Mammary epithelial cell (primary cell): ENCODE results near the gene CHD1L.

Source experiments
- EZH2 ChIP-seq: IDR thresholded peaks from 2 replicates; pipeline ENCODE4 v1.6.1; 2012; ENCODE audit warnings: low read length, inconsistent platforms, borderline replicate concordance
- TF ChIP-seq, protein P1 (sequence below), 2 donors: IDR thresholded peaks in 1 of 2; conservative IDR thresholded peaks in 1 of 2; 2 replicates each; pipeline ENCODE4 v1.5.1; 2011 to 2012; ENCODE audit warnings: inconsistent platforms in 2 of 2, low read length in 2 of 2, mild to moderate bottlenecking in 2 of 2, control low read depth in 1 of 2, low read depth in 1 of 2; ENCODE audit not compliant: insufficient read depth in 1 of 2; ENCODE audit errors: extremely low read depth in 1 of 2

DNA sequence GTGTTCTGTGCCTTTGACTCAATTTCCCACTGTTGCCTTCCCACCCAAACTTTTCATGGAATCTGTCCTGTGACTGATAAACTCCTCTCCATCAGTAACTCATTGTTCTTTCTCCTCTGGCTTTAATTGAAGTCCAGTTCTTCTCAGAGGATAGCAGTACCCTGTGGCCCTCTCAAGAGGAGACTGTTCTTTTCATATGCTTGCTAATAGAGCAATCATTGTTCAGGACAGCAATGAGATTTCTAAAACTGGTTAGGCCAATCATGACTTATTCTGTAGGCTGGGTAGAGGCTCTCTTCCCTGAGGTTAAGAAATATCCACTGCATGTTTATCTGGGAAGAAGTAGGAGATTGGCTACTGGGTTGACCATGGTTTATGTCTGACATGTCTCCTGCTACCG lies 98.8 kb downstream of the CHD1L start:
- TF ChIP-seq EZH2, result no peak
- TF ChIP-seq, protein P1, sequence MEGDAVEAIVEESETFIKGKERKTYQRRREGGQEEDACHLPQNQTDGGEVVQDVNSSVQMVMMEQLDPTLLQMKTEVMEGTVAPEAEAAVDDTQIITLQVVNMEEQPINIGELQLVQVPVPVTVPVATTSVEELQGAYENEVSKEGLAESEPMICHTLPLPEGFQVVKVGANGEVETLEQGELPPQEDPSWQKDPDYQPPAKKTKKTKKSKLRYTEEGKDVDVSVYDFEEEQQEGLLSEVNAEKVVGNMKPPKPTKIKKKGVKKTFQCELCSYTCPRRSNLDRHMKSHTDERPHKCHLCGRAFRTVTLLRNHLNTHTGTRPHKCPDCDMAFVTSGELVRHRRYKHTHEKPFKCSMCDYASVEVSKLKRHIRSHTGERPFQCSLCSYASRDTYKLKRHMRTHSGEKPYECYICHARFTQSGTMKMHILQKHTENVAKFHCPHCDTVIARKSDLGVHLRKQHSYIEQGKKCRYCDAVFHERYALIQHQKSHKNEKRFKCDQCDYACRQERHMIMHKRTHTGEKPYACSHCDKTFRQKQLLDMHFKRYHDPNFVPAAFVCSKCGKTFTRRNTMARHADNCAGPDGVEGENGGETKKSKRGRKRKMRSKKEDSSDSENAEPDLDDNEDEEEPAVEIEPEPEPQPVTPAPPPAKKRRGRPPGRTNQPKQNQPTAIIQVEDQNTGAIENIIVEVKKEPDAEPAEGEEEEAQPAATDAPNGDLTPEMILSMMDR (conservative IDR thresholded peaks at IDR 0.05 in 1 of 2, IDR thresholded peaks at IDR 0.05 in 1 of 2; ENCODE audit: extremely low read depth in 1 of 2, insufficient read depth in 1 of 2, low read depth in 1 of 2, low read length in 2 of 2), result no peak
